Activated naive CD8-positive, alpha-beta T cell treated with anti-CD3 and anti-CD28 coated beads for 36 hours (primary cell): Measurements from ENCODE around the gene PRG2. TPM values are rescaled to one million over a fixed set of nuclear protein-coding genes. Genes with fewer than 3 reads are reported as not detected.
A peak's percentile ranks its signal among the peaks of the same experiment; 100 is the strongest.
"Not testable (repeated sequence)": the region's sequence is repeated elsewhere in the genome, so short reads cannot be mapped to it uniquely, and the experiment has no call there.

Experiments
- DNase-seq: peaks from one replicate; pipeline ENCODE4 v3.0.0; 2021
- H3K27ac Mint-ChIP-seq: one replicate; pipeline ENCODE4 v1.8.0; 2022; ENCODE audit warnings: mild to moderate bottlenecking, moderate library complexity, mixed read lengths
- H3K27me3 Mint-ChIP-seq: one replicate; pipeline ENCODE4 v1.8.0; 2022; ENCODE audit warnings: mild to moderate bottlenecking, mixed read lengths
- H3K36me3 Mint-ChIP-seq: one replicate; pipeline ENCODE4 v1.8.0; 2021; ENCODE audit warnings: mild to moderate bottlenecking, mixed read lengths
- H3K4me1 Mint-ChIP-seq: one replicate; pipeline ENCODE4 v1.8.0; 2021; ENCODE audit warnings: mixed read lengths
- H3K4me3 Mint-ChIP-seq: one replicate; pipeline ENCODE4 v1.8.0; 2022; ENCODE audit warnings: mild to moderate bottlenecking, moderate library complexity, mixed read lengths
- H3K9me3 Mint-ChIP-seq: one replicate; pipeline ENCODE4 v1.8.0; 2022; ENCODE audit warnings: mixed read lengths
- total RNA-seq, 2 experiments: library from RNA; stranded (reverse); gene quantifications; one replicate each; pipeline ENCODE4 v1.2.3, GENCODE V29; 2021

Gene PRG2
- total RNA-seq, 2 experiments from 2014 or later, result 0.54 to 2.1 TPM

GRCh38 chr11:57341250-57341808 lies 49.1 kb downstream of the PRG2 start:
- Mint-ChIP-seq H3K36me3 (no peaks in the 10 kb centered on the region), H3K9me3 (no peaks in the 10 kb centered on the region), H3K4me1 (peaks cover 8% of the 10 kb centered on the region), H3K27me3 (peaks cover 4% of the 10 kb centered on the region), H3K27ac (no peak overlapping the region), H3K4me3 (no peak overlapping the region)
- no peak for DNase-seq

- Mint-ChIP-seq H3K4me3 (no peak overlapping the region), H3K27ac (no peak overlapping the region), H3K27me3 (peaks cover 4% of the 10 kb centered on the region), H3K36me3 (no peaks in the 10 kb centered on the region), H3K4me1 (peaks cover 11% of the 10 kb centered on the region), H3K9me3 (no peaks in the 10 kb centered on the region)
- DNase-seq, result no peak
Observed at GRCh38 chr11:57340039-57340615, 50.3 kb downstream of the PRG2 start.

GRCh38 chr11:57339328-57339727 lies 51.1 kb downstream of the PRG2 start:
- Mint-ChIP-seq H3K27me3 (peaks cover 4% of the 10 kb centered on the region), H3K4me1 (peaks cover 18% of the 10 kb centered on the region), H3K36me3 (peaks cover 8% of the 10 kb centered on the region), H3K27ac (no peak overlapping the region), H3K4me3 (no peak overlapping the region), H3K9me3 (no peaks in the 10 kb centered on the region)
- DNase-seq, result no peak

GRCh38 chr11:57338142-57338541 lies 52.3 kb downstream of the PRG2 start, which contains the start of gene P2RX3:
Gene P2RX3, plus strand, starts transcription at chr11:57338352. Its CDS starts 199 bp downstream, at chr11:57338551.
- H3K27me3 Mint-ChIP-seq, result peaks cover 4% of the 10 kb centered on the region
- DNase-seq, result no peak
- peak within 1 kb of the TSS; percentile 40 for H3K27ac Mint-ChIP-seq
- H3K4me3 Mint-ChIP-seq, result no peak within 1 kb of the TSS
- peaks cover 20% of the 10 kb centered on the region for H3K36me3 Mint-ChIP-seq
- no peaks in the 10 kb centered on the region for H3K9me3 Mint-ChIP-seq
- peaks cover 29% of the 10 kb centered on the region for H3K4me1 Mint-ChIP-seq

GRCh38 chr11:57336856-57337255 lies 53.6 kb downstream of the PRG2 start:
- peak overlapping the region; percentile 100 for H3K27ac Mint-ChIP-seq
- not testable (repeated sequence) for H3K9me3 Mint-ChIP-seq, H3K27me3 Mint-ChIP-seq, DNase-seq
- H3K4me3 Mint-ChIP-seq, result peak overlapping the region; percentile 99
- H3K4me1 Mint-ChIP-seq, result peaks cover 35% of the 10 kb centered on the region
- peaks cover 30% of the 10 kb centered on the region for H3K36me3 Mint-ChIP-seq

Other genes starting within 250 kb of the PRG2 start
- not detected for gene LRRC55, start 208.7 kb downstream of the PRG2 start, total RNA-seq
- not detected for gene APLNR, start 153.4 kb downstream of the PRG2 start, total RNA-seq
- 10 to 100 TPM; 20.8 to 22.1 TPM for gene TNKS1BP1, start 65.7 kb downstream of the PRG2 start, total RNA-seq
- gene SSRP1, start 54.8 kb downstream of the PRG2 start, total RNA-seq, result 100 to 1,000 TPM; 318 to 332 TPM
- gene P2RX3, start 52.3 kb downstream of the PRG2 start, total RNA-seq, result not detected
- not detected for gene PRG3, start 9.5 kb downstream of the PRG2 start, total RNA-seq
- gene SLC43A3, start 36.5 kb upstream of the PRG2 start, total RNA-seq, result 100 to 1,000 TPM; 331 to 348 TPM
- gene RTN4RL2, start 69.9 kb upstream of the PRG2 start, total RNA-seq, result under 1 TPM; 0.43 to 0.44 TPM
- gene SLC43A1, start 125.1 kb upstream of the PRG2 start, total RNA-seq, result 10 to 100 TPM; 36.8 to 37.1 TPM
- 100 to 1,000 TPM; 134 to 137 TPM for gene TIMM10, start 140.1 kb upstream of the PRG2 start, total RNA-seq
- not detected for gene SMTNL1, start 146.9 kb upstream of the PRG2 start, total RNA-seq
- gene UBE2L6, start 177.0 kb upstream of the PRG2 start, total RNA-seq, result 100 to 1,000 TPM; 200 to 208 TPM
- under 1 TPM; 0.41 to 0.68 TPM for gene SERPING1, start 207.0 kb upstream of the PRG2 start, total RNA-seq